GM20000 (cell line): ENCODE results near the gene RNPS1.

Experiments
- DNase-seq: peaks from one replicate; pipeline ENCODE4 v3.0.0; 2012; ENCODE audit warnings: low spot score
- TF ChIP-seq, protein P1 (sequence below): IDR thresholded peaks from 2 replicates; pipeline ENCODE4 v1.5.1; 2012; ENCODE audit warnings: mild to moderate bottlenecking, control low read depth; ENCODE audit errors: extremely low read depth, missing control alignments

Gene RNPS1

GRCh38 chr16:2267913-2268666 is at the start of gene RNPS1:
Gene RNPS1, minus strand, starts transcription at chr16:2268126. Its CDS starts 3,483 bp downstream, at chr16:2264643.
- TF ChIP-seq, protein P1, sequence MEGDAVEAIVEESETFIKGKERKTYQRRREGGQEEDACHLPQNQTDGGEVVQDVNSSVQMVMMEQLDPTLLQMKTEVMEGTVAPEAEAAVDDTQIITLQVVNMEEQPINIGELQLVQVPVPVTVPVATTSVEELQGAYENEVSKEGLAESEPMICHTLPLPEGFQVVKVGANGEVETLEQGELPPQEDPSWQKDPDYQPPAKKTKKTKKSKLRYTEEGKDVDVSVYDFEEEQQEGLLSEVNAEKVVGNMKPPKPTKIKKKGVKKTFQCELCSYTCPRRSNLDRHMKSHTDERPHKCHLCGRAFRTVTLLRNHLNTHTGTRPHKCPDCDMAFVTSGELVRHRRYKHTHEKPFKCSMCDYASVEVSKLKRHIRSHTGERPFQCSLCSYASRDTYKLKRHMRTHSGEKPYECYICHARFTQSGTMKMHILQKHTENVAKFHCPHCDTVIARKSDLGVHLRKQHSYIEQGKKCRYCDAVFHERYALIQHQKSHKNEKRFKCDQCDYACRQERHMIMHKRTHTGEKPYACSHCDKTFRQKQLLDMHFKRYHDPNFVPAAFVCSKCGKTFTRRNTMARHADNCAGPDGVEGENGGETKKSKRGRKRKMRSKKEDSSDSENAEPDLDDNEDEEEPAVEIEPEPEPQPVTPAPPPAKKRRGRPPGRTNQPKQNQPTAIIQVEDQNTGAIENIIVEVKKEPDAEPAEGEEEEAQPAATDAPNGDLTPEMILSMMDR: no peak

DNA sequence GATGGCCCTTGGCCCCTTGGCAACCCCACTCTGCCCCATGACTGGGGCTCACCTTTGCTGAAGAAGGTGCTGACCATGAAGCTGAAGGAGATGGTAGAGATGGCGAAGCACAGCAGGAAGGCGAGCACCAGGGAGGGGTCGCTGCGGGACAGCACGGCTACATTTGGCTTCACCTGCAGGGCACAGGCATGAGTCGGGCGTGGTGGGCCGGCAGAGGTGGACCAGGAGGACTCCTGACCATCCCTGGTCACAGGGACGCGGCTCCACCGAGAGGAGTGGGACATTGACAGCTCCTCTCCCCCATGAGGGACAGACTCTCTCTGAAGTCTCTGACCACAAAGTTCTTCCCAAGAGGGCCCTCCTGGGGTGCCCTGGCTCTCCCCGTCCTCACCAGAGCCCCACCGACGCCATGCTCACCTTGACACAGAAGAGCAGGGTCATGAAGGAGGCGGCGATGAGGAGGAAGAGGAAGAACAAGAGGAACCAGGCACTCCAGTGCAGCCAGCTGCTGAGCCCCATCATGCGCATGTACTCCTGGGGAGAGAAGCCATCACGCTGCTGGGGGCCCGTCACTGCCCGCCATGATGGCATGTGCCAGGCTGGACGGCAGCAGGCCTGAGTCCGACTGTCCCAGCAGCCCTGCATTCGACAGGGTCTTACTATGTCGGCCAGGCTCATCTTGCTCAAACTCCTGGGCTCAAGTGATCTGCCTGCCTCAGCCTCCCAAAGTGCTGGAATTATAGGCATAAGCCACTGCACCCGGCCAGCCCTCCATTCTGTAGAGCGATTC is 49.5 kb upstream of the RNPS1 start:
- TF ChIP-seq, protein P1: no peak
- DNase-seq: no peak

More at GRCh38 chr16:2267913-2268666, at the start of gene RNPS1:
- DNase-seq: peak; percentile 100

GRCh38 chr16:2308089-2308962 is 40.4 kb upstream of the RNPS1 start:
- DNase-seq: no peak
- TF ChIP-seq, protein P1: no peak

DNA sequence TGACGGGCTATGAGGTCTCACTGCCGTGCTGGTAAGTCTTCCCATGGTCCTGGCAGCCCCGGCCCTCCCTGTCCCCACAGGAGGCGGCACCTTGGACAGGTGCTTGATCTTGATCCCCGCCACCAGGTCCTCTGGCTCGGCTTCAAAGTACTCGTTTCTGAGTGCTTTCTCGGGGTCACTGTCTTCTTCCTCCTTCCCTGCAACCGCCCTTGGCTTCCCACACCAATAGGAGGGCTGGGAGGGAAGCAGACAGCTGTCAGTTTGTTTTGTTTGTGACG is 31.9 kb upstream of the RNPS1 start:
- no peak for DNase-seq
- TF ChIP-seq, protein P1: no peak

GRCh38 chr16:2299121-2299914 is 31.4 kb upstream of the RNPS1 start:
- TF ChIP-seq, protein P1: no peak
- DNase-seq: no peak

GRCh38 chr16:2298621-2299020 is 30.7 kb upstream of the RNPS1 start:
- DNase-seq: no peak
- TF ChIP-seq, protein P1: no peak
